ENCODE data around the gene TSPAN9. TPM values are rescaled to one million over a fixed set of nuclear protein-coding genes. Genes with fewer than 3 reads are reported as not detected.

TSPAN9 gene
- total RNA-seq, 2 experiments from 2014 or later, result 0.15 TPM; not detected in 1

DNA sequence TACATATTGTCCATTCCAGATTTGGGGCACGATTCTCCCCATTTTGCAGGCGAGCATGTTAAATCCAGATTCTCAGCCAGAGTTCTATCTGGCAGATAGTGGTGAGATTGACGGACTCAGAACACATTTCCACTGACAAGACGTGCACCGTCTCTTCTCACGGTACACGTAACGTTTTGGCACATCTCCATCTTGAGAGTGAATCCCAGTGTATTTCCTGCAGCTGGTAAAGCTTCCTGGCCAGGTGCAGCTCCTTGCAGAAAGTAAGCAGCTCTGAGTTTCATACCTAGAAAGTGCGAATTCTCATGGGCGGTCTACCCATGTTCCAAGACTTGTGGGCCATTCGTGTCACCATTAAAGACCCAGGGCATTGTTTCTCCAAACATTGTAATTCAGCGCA is 102.6 kb downstream of the TSPAN9 start:
- Mint-ChIP-seq H3K27me3 (peaks cover 16% of the 10 kb centered on the region), H3K36me3 (ENCODE audit: low read depth) (no peaks in the 10 kb centered on the region), H3K4me1 (no peaks in the 10 kb centered on the region), H3K27ac (no peak overlapping the region), H3K9me3 (no peaks in the 10 kb centered on the region), H3K4me3 (no peak overlapping the region)
- ChIA-PET POLR2A (no interaction called here), CTCF (interaction anchor here (1.1 kb wide), 1 partner anchor 16 kb away, joined by 3 read pairs; no protein-coding TSS in a partner anchor)
- DNase-seq, result no peak

DNA sequence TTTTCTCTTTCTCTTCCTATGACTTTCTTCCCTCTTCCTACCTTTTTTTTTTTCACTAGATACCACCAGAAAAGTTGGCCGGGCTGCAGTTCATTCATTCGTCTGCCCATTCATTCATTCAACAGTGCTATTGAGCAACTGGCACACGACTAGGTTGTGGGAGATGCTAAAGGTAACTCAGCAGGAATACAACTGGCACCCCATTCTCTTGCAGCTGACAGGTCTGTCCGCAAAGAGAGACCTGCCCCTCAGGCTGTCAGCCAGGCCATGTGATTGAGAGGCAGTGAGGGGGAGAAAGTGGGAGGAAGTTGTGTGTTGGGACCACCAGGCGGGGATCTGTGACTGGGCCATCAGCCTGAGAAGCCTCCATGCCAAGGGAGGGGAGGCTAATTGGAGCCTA is 105.2 kb downstream of the TSPAN9 start:
- Mint-ChIP-seq H3K4me1 (no peaks in the 10 kb centered on the region), H3K4me3 (no peak overlapping the region), H3K27me3 (peaks cover 16% of the 10 kb centered on the region), H3K9me3 (no peaks in the 10 kb centered on the region), H3K36me3 (ENCODE audit: low read depth) (no peaks in the 10 kb centered on the region), H3K27ac (no peak overlapping the region)
- CTCF ChIA-PET, result no interaction called here
- POLR2A ChIA-PET, result no interaction called here
- DNase-seq, result no peak

DNA sequence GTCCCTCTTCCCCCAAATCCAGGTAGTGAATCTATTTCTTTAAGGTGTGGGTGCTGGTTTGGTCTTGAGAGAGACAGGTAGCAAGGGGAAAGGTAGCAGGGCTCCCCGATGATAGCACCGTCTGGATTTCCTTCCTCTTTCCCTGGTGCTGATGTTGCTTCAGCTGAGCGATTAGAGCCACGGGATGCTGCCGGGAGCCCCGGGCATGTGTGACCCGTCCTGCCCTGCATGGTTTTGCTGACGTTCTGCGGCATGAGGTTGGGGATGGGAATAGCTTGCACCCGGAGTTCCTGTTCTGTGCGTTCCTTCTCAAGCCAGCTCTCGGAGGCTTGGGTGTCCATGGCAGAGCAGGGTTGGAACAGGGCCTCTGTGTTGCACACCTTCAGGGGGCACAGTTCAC is 107.3 kb downstream of the TSPAN9 start:
- Mint-ChIP-seq H3K36me3 (ENCODE audit: low read depth) (no peaks in the 10 kb centered on the region), H3K4me1 (no peaks in the 10 kb centered on the region), H3K27me3 (peaks cover 11% of the 10 kb centered on the region), H3K27ac (no peak overlapping the region), H3K9me3 (no peaks in the 10 kb centered on the region), H3K4me3 (no peak overlapping the region)
- CTCF ChIA-PET, result interaction anchor here (1.5 kb wide), 1 partner anchor 11 kb away, joined by 5 read pairs; no protein-coding TSS in a partner anchor
- DNase-seq, result no peak
- POLR2A ChIA-PET, result no interaction called here

DNA sequence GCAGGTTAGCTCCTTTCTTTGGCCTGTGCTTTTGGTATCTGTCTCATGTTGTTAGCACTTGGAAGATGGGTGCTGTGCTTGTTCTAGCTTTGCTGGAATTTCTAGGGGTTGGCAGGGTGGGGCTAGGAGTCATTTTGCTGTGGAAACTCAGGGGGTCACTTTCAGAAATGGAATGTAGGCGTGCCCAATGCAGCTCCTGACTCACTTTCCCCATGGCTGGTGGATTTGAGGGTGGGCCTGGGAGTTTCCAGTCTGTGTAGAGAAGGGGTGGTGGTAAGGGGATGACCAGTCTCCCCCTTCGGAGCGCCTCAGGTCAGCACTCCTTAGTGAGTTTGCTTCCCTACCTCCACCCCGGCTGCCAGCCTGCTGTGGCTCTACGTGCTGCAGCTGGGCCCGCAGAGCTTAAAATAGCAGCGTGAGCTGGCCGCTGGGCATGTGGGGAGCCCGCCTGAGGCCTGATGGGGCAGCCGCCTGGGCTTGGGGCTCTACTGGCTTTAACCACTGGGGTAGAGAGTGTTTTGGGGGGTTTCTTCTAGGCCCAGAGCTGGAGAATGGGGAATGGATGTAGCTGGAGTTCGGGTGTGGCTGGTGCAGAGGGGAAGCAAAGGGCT is 108.2 kb downstream of the TSPAN9 start:
- no peaks in the 10 kb centered on the region for H3K9me3 Mint-ChIP-seq
- DNase-seq, result no peak
- H3K4me1 Mint-ChIP-seq, result no peaks in the 10 kb centered on the region
- H3K36me3 Mint-ChIP-seq (ENCODE audit: low read depth), result no peaks in the 10 kb centered on the region
- H3K27ac Mint-ChIP-seq, result no peak overlapping the region
- ChIA-PET POLR2A (no interaction called here), CTCF (interaction anchor here (1.5 kb wide), 1 partner anchor 10 kb away, joined by 5 read pairs; no protein-coding TSS in a partner anchor)
- no peak overlapping the region for H3K4me3 Mint-ChIP-seq
- peaks cover 3% of the 10 kb centered on the region for H3K27me3 Mint-ChIP-seq

- ChIA-PET CTCF (no interaction called here), POLR2A (no interaction called here)
- DNase-seq, result no peak
- Mint-ChIP-seq H3K27me3 (peaks cover 3% of the 10 kb centered on the region), H3K36me3 (ENCODE audit: low read depth) (no peaks in the 10 kb centered on the region), H3K27ac (no peak overlapping the region), H3K9me3 (no peaks in the 10 kb centered on the region), H3K4me1 (no peaks in the 10 kb centered on the region), H3K4me3 (no peak overlapping the region)
Observed at GRCh38 chr12:3186546-3187215, 109.5 kb downstream of the TSPAN9 start.

GRCh38 chr12:3187846-3188770 is 110.9 kb downstream of the TSPAN9 start:
- ChIA-PET POLR2A (no interaction called here), CTCF (no interaction called here)
- no peak overlapping the region for H3K27ac Mint-ChIP-seq
- H3K4me1 Mint-ChIP-seq, result no peaks in the 10 kb centered on the region
- DNase-seq, result no peak
- peaks cover 7% of the 10 kb centered on the region for H3K27me3 Mint-ChIP-seq
- H3K4me3 Mint-ChIP-seq, result no peak overlapping the region
- H3K36me3 Mint-ChIP-seq (ENCODE audit: low read depth), result no peaks in the 10 kb centered on the region
- H3K9me3 Mint-ChIP-seq, result no peaks in the 10 kb centered on the region

DNA sequence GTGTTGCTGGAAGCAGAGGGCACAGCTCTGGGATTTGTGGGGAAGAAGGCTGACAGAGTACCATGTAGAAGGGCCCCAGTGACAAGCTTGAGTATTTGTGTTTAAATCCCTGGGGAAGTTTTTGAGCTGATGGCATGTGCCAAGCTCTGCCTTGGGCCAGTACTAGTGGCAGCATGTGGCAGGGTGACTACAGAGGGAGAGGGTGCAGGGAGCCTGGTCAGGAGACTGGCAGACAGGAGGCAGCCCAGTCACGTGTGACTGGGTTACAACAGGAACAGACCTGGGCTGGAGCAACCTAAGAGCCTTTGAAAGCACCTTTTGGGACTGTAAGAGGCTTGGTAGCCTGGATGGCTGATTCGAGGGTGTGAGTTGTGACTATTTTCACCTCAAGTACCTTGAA is 112.1 kb downstream of the TSPAN9 start:
- DNase-seq, result no peak
- H3K9me3 Mint-ChIP-seq, result no peaks in the 10 kb centered on the region
- POLR2A ChIA-PET, result no interaction called here
- H3K36me3 Mint-ChIP-seq (ENCODE audit: low read depth), result no peaks in the 10 kb centered on the region
- no peaks in the 10 kb centered on the region for H3K4me1 Mint-ChIP-seq
- no peak overlapping the region for H3K4me3 Mint-ChIP-seq
- CTCF ChIA-PET, result no interaction called here
- no peak overlapping the region for H3K27ac Mint-ChIP-seq
- H3K27me3 Mint-ChIP-seq, result peaks cover 7% of the 10 kb centered on the region

DNA sequence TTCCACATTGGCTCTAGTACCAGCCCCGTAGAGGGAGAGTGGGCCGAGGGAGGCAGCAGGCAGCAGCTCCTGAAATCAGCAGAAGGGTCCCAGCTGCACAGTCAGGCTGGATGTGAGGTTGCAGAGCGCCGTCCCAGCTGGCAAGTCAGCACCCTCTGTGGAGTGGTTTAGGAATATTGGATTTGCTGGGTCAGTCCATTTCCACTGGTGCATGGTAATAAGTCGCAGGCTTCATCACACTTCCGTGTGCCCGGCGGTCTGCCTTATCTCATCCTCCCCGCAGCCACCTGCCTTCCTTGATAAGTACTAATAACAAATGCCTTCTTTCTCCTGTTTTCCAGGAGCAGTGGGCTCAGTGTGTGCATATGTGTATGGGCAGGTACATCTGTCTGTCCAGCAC is 112.9 kb downstream of the TSPAN9 start:
- no peaks in the 10 kb centered on the region for H3K4me1 Mint-ChIP-seq
- H3K36me3 Mint-ChIP-seq (ENCODE audit: low read depth), result no peaks in the 10 kb centered on the region
- H3K4me3 Mint-ChIP-seq, result no peak overlapping the region
- ChIA-PET CTCF (interaction anchor here (1.6 kb wide), 1 partner anchor 110 kb away, joined by 5 read pairs; no protein-coding TSS in a partner anchor), POLR2A (no interaction called here)
- no peak overlapping the region for H3K27ac Mint-ChIP-seq
- no peak for DNase-seq
- H3K27me3 Mint-ChIP-seq, result peaks cover 9% of the 10 kb centered on the region
- no peaks in the 10 kb centered on the region for H3K9me3 Mint-ChIP-seq

DNA sequence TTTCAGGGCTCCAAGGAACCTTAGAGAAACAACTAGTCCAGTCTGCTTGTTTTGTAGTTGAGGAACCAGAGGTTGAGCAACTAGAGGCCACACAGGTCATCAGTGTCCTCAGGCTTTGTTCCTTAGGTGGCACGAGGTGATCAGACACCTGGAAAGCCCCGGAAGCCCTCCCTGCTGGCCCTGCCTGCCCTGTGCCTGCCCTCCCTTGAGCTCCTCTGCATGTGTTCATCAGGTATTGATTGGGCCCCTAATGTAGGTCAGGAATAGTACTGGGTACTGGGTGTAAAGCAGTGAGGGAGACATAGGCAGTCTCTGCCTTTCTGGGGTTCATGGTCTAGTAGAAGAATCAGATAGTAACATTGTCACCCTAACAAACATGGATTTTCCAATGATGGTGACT is 114.3 kb downstream of the TSPAN9 start:
- Mint-ChIP-seq H3K36me3 (ENCODE audit: low read depth) (no peaks in the 10 kb centered on the region), H3K27ac (no peak overlapping the region), H3K4me1 (no peaks in the 10 kb centered on the region), H3K9me3 (no peaks in the 10 kb centered on the region), H3K4me3 (no peak overlapping the region), H3K27me3 (peaks cover 20% of the 10 kb centered on the region)
- no peak for DNase-seq
- CTCF ChIA-PET, result interaction anchor here (1.6 kb wide), 1 partner anchor 108 kb away, joined by 5 read pairs; no protein-coding TSS in a partner anchor
- POLR2A ChIA-PET, result no interaction called here

DNA sequence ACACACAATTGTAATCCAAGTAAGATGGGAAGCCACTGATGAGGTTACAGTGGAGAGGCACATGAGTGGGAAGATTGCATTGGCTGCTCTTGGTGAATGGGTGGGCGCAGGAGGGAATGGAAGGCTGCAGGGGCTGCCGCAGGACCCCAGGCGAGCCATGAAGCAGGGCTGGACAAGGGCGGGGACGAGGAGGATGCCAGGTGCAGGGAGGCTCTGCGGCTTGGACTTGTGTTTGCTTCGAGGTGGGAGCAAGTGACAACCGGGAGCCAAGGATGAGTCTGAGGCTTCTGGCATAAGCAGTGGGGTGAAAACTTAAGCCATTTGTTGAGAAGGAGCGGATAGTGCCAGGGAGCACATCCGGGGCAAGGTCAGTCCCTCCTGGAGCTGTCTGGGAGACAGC is 115.0 kb downstream of the TSPAN9 start:
- no peak for DNase-seq
- Mint-ChIP-seq H3K4me3 (no peak overlapping the region), H3K27me3 (peaks cover 27% of the 10 kb centered on the region), H3K27ac (no peak overlapping the region), H3K4me1 (no peaks in the 10 kb centered on the region), H3K36me3 (ENCODE audit: low read depth) (no peaks in the 10 kb centered on the region), H3K9me3 (no peaks in the 10 kb centered on the region)
- POLR2A ChIA-PET, result no interaction called here
- CTCF ChIA-PET, result no interaction called here

- no peaks in the 10 kb centered on the region for H3K9me3 Mint-ChIP-seq
- no peaks in the 10 kb centered on the region for H3K4me1 Mint-ChIP-seq
- H3K27ac Mint-ChIP-seq, result no peak overlapping the region
- H3K27me3 Mint-ChIP-seq, result peaks cover 30% of the 10 kb centered on the region
- no peak for DNase-seq
- POLR2A ChIA-PET, result no interaction called here
- CTCF ChIA-PET, result interaction anchor here (1.5 kb wide), 1 partner anchor 107 kb away, joined by 6 read pairs; no protein-coding TSS in a partner anchor
- H3K4me3 Mint-ChIP-seq, result no peak overlapping the region
- H3K36me3 Mint-ChIP-seq (ENCODE audit: low read depth), result no peaks in the 10 kb centered on the region
Observed at GRCh38 chr12:3193131-3193530, 116.0 kb downstream of the TSPAN9 start.

- H3K27me3 Mint-ChIP-seq, result peaks cover 30% of the 10 kb centered on the region
- H3K36me3 Mint-ChIP-seq (ENCODE audit: low read depth), result no peaks in the 10 kb centered on the region
- ChIA-PET POLR2A (no interaction called here), CTCF (interaction anchor here (1.5 kb wide), 1 partner anchor 106 kb away, joined by 6 read pairs; no protein-coding TSS in a partner anchor)
- no peak overlapping the region for H3K27ac Mint-ChIP-seq
- DNase-seq, result no peak
- H3K9me3 Mint-ChIP-seq, result no peaks in the 10 kb centered on the region
- H3K4me3 Mint-ChIP-seq, result no peak overlapping the region
- H3K4me1 Mint-ChIP-seq, result no peaks in the 10 kb centered on the region
Observed at GRCh38 chr12:3193755-3194154, 116.6 kb downstream of the TSPAN9 start.

GRCh38 chr12:3195337-3195736 is 118.2 kb downstream of the TSPAN9 start:
- no peak overlapping the region for H3K27ac Mint-ChIP-seq
- DNase-seq, result no peak
- peaks cover 38% of the 10 kb centered on the region for H3K27me3 Mint-ChIP-seq
- no peaks in the 10 kb centered on the region for H3K4me1 Mint-ChIP-seq
- H3K36me3 Mint-ChIP-seq (ENCODE audit: low read depth), result no peaks in the 10 kb centered on the region
- no peak overlapping the region for H3K4me3 Mint-ChIP-seq
- ChIA-PET CTCF (interaction anchor here (1.2 to 1.3 kb wide), 2 partner anchors 10 to 16 kb away, joined by 3 to 5 read pairs; no protein-coding TSS in a partner anchor), POLR2A (no interaction called here)
- no peaks in the 10 kb centered on the region for H3K9me3 Mint-ChIP-seq
